HCT116 (cell line): Measurements from ENCODE around the gene ZNF48. TPM values are rescaled to one million over a fixed set of nuclear protein-coding genes. Genes with fewer than 3 reads are reported as not detected.
A peak's percentile ranks its signal among the peaks of the same experiment; 100 is the strongest.

Experiments
- ATAC-seq: fragments of 200-7000 bp; cut with Tn5 transposase; 2 replicates; pipeline ENCODE4 v1.9.1; 2020; ENCODE audit warnings: mild to moderate bottlenecking, moderate library complexity
- BruUV-seq: library from RNA; stranded (reverse); fragments of 400-500 nt; replicated peaks from 2 replicates; lab custom pipeline; 2021; lab: Mats Ljungman, UMichigan
- CTCF ChIA-PET: fragments of 300-600 bp; sonication (Branson Sonifier 250); formaldehyde crosslinking; loops from one replicate; lab custom pipeline; 2021; ENCODE audit warnings: antibody characterized with exemption; lab: Charles Lee
- POLR2A ChIA-PET: fragments of 300-600, 350-600 bp; sonication (Branson Sonifier 250); formaldehyde crosslinking; loops from one replicate; lab custom pipeline; 2021; ENCODE audit warnings: antibody characterized with exemption; lab: Charles Lee
- RAD21 ChIA-PET, 2 experiments: fragments of 300-600 bp; sonication (Branson Sonifier 250); formaldehyde crosslinking; loops; one replicate each; lab custom pipeline; 2023; ENCODE audit warnings: low total read pairs in 2 of 2; ENCODE audit not compliant: uncharacterized antibody in 2 of 2, unreplicated experiment in 2 of 2, low non-redundant PET in 1 of 2; lab: Charles Lee
- DNase-seq: peaks from one replicate; pipeline ENCODE4 v3.0.0-alpha.2; 2010; ENCODE audit warnings: low read depth, low spot score
- H2AFZ ChIP-seq: fragments of 200-600 bp; shearing (Covaris generic), sonication (generic); 2 replicates; pipeline ENCODE4 v1.6.1; 2017; ENCODE audit warnings: low read depth, mixed run types, mixed read lengths, antibody characterized with exemption, low read length; ENCODE audit not compliant: poor library complexity, severe bottlenecking
- H3K27ac ChIP-seq: 2 replicates; pipeline ENCODE4 v1.5.1; 2012; ENCODE audit warnings: low read depth, low read length
- H3K27me3 ChIP-seq: fragments of 200-600 bp; sonication (generic); 2 replicates; pipeline ENCODE4 v1.6.1; 2016; ENCODE audit warnings: mixed run types, low read length, mixed read lengths; ENCODE audit not compliant: insufficient read depth
- H3K36me3 ChIP-seq, 2 experiments: fragments of 200-500 bp in 1 of 2; fragments of 200-600 bp in 1 of 2; sonication (Bioruptor generic) in 1 of 2; sonication (generic) in 1 of 2; 2 replicates each; pipeline versions ENCODE4 v1.5.1 to v1.6.1; 2014 to 2016; ENCODE audit warnings: low read length in 2 of 2, inconsistent platforms in 1 of 2, mixed read lengths in 1 of 2, mixed run types in 1 of 2; ENCODE audit not compliant: insufficient read depth in 2 of 2, control insufficient read depth in 1 of 2
- H3K4me1 ChIP-seq, 2 experiments: fragments of 200-600 bp in 1 of 2; sonication (generic) in 1 of 2; 2 replicates each; pipeline versions ENCODE4 v1.5.1 to v1.6.1; 2012 to 2017; ENCODE audit warnings: low read length in 2 of 2, inconsistent platforms in 1 of 2, mild to moderate bottlenecking in 1 of 2, mixed read lengths in 1 of 2, mixed run types in 1 of 2, moderate library complexity in 1 of 2; ENCODE audit not compliant: insufficient read depth in 2 of 2, control insufficient read depth in 1 of 2
- H3K4me2 ChIP-seq: fragments of 200-600 bp; sonication (generic); 2 replicates; pipeline ENCODE4 v1.6.1; 2017; ENCODE audit warnings: mixed run types, low read length, mixed read lengths
- H3K4me3 ChIP-seq, 2 experiments: fragments of 200-600 bp in 1 of 2; sonication (generic) in 1 of 2; replicated peaks in 1 of 2; 2 replicates each; pipeline ENCODE4 v1.5.1; 2011 to 2016; ENCODE audit warnings: low read length in 2 of 2, control low read depth in 1 of 2, low read depth in 1 of 2, mild to moderate bottlenecking in 1 of 2, mixed read lengths in 1 of 2, mixed run types in 1 of 2
- H3K79me2 ChIP-seq: fragments of 200-600 bp; sonication (generic); 2 replicates; pipeline ENCODE4 v1.6.1; 2017; ENCODE audit warnings: mild to moderate bottlenecking, mixed run types, low read length, moderate library complexity, mixed read lengths; ENCODE audit not compliant: insufficient read depth
- H3K9ac ChIP-seq: fragments of 200-600 bp; sonication (generic); 2 replicates; pipeline ENCODE4 v1.6.1; 2016; ENCODE audit warnings: low read length, mixed read lengths
- H3K9me2 ChIP-seq: fragments of 200-600 bp; sonication (generic), shearing (Covaris generic); 2 replicates; pipeline ENCODE4 v1.6.1; 2017; ENCODE audit warnings: mixed run types, mild to moderate bottlenecking, moderate library complexity; ENCODE audit not compliant: insufficient read depth
- H3K9me3 ChIP-seq, 2 experiments: fragments of 200-500 bp in 1 of 2; fragments of 200-600 bp in 1 of 2; sonication (Bioruptor generic) in 1 of 2; sonication (generic) in 1 of 2; 2 replicates each; pipeline ENCODE4 v1.6.1; 2014 to 2017; ENCODE audit warnings: low read length in 2 of 2, mixed read lengths in 2 of 2, inconsistent platforms in 1 of 2, low read depth in 1 of 2, mild to moderate bottlenecking in 1 of 2, mixed run types in 1 of 2, moderate library complexity in 1 of 2; ENCODE audit not compliant: control insufficient read depth in 1 of 2, insufficient read depth in 1 of 2
- H4K20me1 ChIP-seq: fragments of 200-600 bp; sonication (generic), shearing (Covaris generic); 2 replicates; pipeline ENCODE4 v1.6.1; 2017; ENCODE audit warnings: mixed run types, mild to moderate bottlenecking, moderate library complexity; ENCODE audit not compliant: insufficient read depth
- CBX3 ChIP-seq: IDR thresholded peaks from 2 replicates; pipeline ENCODE4 v1.6.1; 2012; ENCODE audit warnings: low read depth
- EGR1 ChIP-seq: IDR thresholded peaks from 2 replicates; pipeline ENCODE4 v1.6.1; 2012; ENCODE audit warnings: low read depth
- EZH2 ChIP-seq: fragments of 200-600 bp; sonication (generic); IDR thresholded peaks from 2 replicates; pipeline ENCODE4 v1.6.1; 2017; ENCODE audit warnings: antibody characterized with exemption, mixed run types
- EZH2phosphoT487 ChIP-seq: fragments of 200-600 bp; IDR thresholded peaks from 2 replicates; pipeline ENCODE4 v1.6.1; 2018; ENCODE audit warnings: antibody characterized with exemption, borderline replicate concordance
- FOSL1 ChIP-seq: IDR thresholded peaks from 2 replicates; pipeline ENCODE4 v1.6.1; 2012; ENCODE audit warnings: low read depth
- SP1 ChIP-seq: IDR thresholded peaks from 2 replicates; pipeline ENCODE4 v1.6.1; 2012; ENCODE audit warnings: low read depth
- SRF ChIP-seq: IDR thresholded peaks from 2 replicates; pipeline ENCODE4 v1.6.1; 2012; ENCODE audit warnings: low read depth
- intact Hi-C: fragments of 100-400 bp; cut with micrococcal nuclease; formaldehyde crosslinking; loops from 2 replicates; pipeline ENCODE4 v1.10.0; 2022
- total RNA-seq: library from RNA; stranded (reverse); gene quantifications from one replicate; pipeline ENCODE4 v1.2.1, GENCODE V29; 2021; ENCODE audit not compliant: unreplicated experiment
- TF ChIP-seq, protein P1 (sequence below): IDR thresholded peaks from 2 replicates; pipeline ENCODE4 v1.6.1; 2012
- TF ChIP-seq, protein P2 (sequence below): IDR thresholded peaks from 2 replicates; pipeline ENCODE4 v1.6.1; 2012; ENCODE audit warnings: low read depth
- TF ChIP-seq, protein P3 (sequence below): IDR thresholded peaks from 2 replicates; pipeline ENCODE4 v1.6.1; 2011; ENCODE audit warnings: mild to moderate bottlenecking, low read length, moderate library complexity; ENCODE audit not compliant: insufficient replicate concordance; ENCODE audit errors: extremely low read depth

Gene ZNF48
- total RNA-seq, 1 experiment from 2014 or later: 17.9 TPM

DNA sequence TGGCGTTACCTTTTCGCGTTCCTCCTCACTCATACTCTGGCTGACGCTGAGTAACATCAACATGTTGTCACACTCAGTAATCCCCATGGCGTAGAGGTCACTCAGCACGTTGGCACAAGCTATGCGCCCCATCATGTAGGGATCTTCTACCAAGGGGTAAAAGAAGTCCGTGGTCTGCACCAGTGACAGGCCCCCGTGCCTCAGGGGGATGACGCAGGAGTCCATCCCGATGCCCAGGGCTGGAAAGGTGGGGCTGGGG, 49.9 kb downstream of the ZNF48 start:
- Histone ChIP-seq H4K20me1 (no peaks in the 10 kb centered on the region), H3K79me2 (peaks cover 12% of the 10 kb centered on the region; the same call in 1 of the 2 replicates), H2AFZ (peak overlapping the region; percentile 95), H3K9ac (peak overlapping the region; percentile 90), H3K4me2 (peak overlapping the region; percentile 95), H3K27me3 (no peaks in the 10 kb centered on the region), H3K36me3 (peaks cover 2 to 8% of the 10 kb centered on the region in 2 experiments; a peak in 2 of 4 replicates), H3K4me1 (peaks cover 5 to 20% of the 10 kb centered on the region in 2 experiments), H3K27ac (peak overlapping the region; percentile 86), H3K9me3 (no peaks in the 10 kb centered on the region), H3K9me2 (no peaks in the 10 kb centered on the region), H3K4me3 (peak overlapping the region; percentile 80 to 90)
- ChIA-PET CTCF (interaction anchor here (1.2 kb wide), 1 partner anchor 15 kb away, joined by 6 read pairs; the partner anchor contains the start of gene DCTPP1), POLR2A (interaction anchor here (1.0 to 2.2 kb wide), 4 partner anchors 12 to 165 kb away, joined by 3 to 10 read pairs (median 4); partner anchors contain the start of genes DCTPP1 and ZNF689), RAD21 (no interaction called here)
- no TSS peak for BruUV-seq
- ATAC-seq (no peak), DNase-seq (no peak)
- TF ChIP-seq, protein P1, sequence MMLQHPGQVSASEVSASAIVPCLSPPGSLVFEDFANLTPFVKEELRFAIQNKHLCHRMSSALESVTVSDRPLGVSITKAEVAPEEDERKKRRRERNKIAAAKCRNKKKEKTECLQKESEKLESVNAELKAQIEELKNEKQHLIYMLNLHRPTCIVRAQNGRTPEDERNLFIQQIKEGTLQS: no peak
- TF ChIP-seq CBX3 (no peak), EGR1 (no peak), SP1 (no peak; the same call in 1 of the 2 replicates), EZH2 (no peak), EZH2phosphoT487 (no peak), SRF (no peak), FOSL1 (no peak)
- TF ChIP-seq, protein P2, sequence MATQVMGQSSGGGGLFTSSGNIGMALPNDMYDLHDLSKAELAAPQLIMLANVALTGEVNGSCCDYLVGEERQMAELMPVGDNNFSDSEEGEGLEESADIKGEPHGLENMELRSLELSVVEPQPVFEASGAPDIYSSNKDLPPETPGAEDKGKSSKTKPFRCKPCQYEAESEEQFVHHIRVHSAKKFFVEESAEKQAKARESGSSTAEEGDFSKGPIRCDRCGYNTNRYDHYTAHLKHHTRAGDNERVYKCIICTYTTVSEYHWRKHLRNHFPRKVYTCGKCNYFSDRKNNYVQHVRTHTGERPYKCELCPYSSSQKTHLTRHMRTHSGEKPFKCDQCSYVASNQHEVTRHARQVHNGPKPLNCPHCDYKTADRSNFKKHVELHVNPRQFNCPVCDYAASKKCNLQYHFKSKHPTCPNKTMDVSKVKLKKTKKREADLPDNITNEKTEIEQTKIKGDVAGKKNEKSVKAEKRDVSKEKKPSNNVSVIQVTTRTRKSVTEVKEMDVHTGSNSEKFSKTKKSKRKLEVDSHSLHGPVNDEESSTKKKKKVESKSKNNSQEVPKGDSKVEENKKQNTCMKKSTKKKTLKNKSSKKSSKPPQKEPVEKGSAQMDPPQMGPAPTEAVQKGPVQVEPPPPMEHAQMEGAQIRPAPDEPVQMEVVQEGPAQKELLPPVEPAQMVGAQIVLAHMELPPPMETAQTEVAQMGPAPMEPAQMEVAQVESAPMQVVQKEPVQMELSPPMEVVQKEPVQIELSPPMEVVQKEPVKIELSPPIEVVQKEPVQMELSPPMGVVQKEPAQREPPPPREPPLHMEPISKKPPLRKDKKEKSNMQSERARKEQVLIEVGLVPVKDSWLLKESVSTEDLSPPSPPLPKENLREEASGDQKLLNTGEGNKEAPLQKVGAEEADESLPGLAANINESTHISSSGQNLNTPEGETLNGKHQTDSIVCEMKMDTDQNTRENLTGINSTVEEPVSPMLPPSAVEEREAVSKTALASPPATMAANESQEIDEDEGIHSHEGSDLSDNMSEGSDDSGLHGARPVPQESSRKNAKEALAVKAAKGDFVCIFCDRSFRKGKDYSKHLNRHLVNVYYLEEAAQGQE: no peak
- TF ChIP-seq, protein P3, sequence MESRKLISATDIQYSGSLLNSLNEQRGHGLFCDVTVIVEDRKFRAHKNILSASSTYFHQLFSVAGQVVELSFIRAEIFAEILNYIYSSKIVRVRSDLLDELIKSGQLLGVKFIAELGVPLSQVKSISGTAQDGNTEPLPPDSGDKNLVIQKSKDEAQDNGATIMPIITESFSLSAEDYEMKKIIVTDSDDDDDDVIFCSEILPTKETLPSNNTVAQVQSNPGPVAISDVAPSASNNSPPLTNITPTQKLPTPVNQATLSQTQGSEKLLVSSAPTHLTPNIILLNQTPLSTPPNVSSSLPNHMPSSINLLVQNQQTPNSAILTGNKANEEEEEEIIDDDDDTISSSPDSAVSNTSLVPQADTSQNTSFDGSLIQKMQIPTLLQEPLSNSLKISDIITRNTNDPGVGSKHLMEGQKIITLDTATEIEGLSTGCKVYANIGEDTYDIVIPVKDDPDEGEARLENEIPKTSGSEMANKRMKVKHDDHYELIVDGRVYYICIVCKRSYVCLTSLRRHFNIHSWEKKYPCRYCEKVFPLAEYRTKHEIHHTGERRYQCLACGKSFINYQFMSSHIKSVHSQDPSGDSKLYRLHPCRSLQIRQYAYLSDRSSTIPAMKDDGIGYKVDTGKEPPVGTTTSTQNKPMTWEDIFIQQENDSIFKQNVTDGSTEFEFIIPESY: no peak
- intact Hi-C loops: loop anchor here (5.0 kb wide), 2 partner anchors 182 to 477 kb away; partner anchors contain the start of gene FBXL19
